Measurements from ENCODE around the gene GPR152. TPM values are rescaled to one million over a fixed set of nuclear protein-coding genes. Genes with fewer than 3 reads are reported as not detected.
"Not testable (repeated sequence)": the region's sequence is repeated elsewhere in the genome, so short reads cannot be mapped to it uniquely, and the experiment has no call there.

The GPR152 gene
- total RNA-seq, 1 experiment from 2014 or later = not detected

DNA sequence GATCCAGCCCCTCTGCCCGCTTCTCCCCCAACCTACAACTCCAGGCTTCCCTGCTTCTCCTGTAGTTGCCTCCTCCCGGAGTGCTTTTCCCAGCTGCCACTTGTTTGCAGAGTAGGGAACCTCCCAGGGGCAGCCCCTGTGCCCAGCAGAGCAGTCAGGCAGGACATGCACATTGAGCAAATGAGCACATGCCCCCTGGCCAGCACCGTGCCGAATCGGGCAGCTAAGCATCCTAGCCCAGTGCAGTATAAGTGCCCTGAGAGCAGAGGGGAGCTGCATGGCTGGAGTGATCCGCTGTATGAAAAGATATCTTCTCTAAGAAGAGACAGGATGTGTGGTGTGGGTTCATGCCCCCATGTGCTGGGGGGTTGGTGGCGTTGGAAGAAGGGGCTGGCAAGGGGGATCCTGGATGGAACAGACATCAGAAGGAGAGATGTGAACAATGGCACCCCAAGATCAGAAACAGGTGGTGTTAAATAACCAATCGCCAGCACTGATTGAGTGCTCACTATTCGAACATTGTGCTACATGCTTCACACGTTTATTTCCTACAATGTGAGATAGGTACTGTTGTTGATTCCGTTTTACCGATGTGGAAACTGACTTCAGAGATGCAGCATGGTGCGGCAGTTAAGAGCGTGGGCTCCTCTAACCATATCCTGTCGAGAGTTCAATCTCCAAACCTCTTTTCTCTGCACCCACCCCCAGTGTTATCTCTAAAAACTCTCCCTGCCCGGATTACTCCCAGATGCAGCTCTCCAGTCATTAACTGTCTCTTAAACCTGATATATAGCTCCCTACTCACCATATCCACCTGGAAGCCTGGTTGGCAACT lies 31.5 kb upstream of the GPR152 start:
- no peaks in the 10 kb centered on the region for H3K9me2 ChIP-seq (replicated peaks; ENCODE audit: insufficient read depth, low read length)
- H4K20me1 ChIP-seq (ENCODE audit: insufficient read depth, low read depth, low read length) = no peaks in the 10 kb centered on the region
- peak overlapping the region; percentile 70 for H3K9ac ChIP-seq (ENCODE audit: low read length)
- no peak overlapping the region for H2AFZ ChIP-seq (ENCODE audit: low read length)
- no peaks in the 10 kb centered on the region for H3K9me3 ChIP-seq (ENCODE audit: low read length)
- H3K4me3 ChIP-seq (ENCODE audit: low read length) = peak overlapping the region; percentile 60
- no peaks in the 10 kb centered on the region for H3K36me3 ChIP-seq (ENCODE audit: insufficient read depth, low read length)
- peak overlapping the region; percentile 88 for H3K27ac ChIP-seq (ENCODE audit: low read length)
- peak overlapping the region; percentile 80 for H3K4me2 ChIP-seq (ENCODE audit: low read depth, low read length, poor library complexity, severe bottlenecking)
- DNase-seq = peak; percentile 65
- H3K79me2 ChIP-seq (ENCODE audit: low read length) = peaks cover 15% of the 10 kb centered on the region
- no peaks in the 10 kb centered on the region for H3K27me3 ChIP-seq (ENCODE audit: low read length)
- H3K4me1 ChIP-seq (ENCODE audit: low read length) = peaks cover 51% of the 10 kb centered on the region

DNA sequence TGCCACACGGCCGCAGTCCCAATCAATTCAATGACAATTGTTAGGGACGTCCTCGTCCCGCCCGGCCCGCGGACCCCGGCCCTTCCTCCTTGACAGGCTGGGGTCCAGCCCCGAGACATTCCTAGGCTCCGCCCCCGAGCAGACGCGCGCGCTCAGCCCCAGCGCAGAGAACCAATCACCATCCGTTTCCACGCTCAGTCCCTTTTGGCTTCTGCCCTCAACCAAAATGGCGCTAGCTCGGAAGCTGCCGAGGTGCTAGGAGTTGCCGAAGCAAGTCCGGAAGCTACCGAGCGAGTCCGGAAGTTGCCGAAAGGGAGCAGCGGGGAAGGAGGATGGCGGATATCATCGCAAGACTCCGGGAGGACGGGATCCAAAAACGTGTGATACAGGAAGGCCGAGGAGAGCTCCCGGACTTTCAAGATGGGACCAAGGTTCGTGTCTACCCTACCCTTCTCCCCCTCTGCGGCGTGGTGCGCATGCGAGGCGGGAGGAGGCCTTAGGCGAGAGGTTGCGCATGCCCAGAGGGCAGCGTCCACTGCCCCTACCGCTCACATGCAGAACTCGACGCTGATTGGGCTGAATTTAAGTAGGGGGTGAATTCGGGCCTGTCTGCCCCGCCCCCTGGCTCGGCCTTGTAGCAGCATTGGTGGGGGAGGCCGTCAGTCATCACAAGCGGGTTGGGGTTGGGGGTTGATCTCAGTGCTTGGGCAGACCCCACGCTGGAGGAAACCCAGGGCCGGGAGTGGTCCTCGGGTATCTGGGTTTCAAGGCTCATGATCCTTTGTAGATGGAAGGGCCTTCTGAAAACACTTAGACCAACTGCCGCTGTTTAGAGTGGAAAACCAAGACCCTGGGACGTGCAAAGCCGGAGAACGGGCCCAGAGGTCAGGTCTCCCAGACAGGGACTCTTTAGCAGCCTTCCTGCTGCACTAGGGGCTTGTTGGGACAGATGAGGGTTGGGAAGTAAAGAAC lies 30.6 kb upstream of the GPR152 start, which contains the start of gene AIP:
TSS of gene AIP (plus strand) at position 200 of the 972 bp plus-strand sequence. CDS start at position 333, 133 bp downstream.
- Histone ChIP-seq H3K27me3 (ENCODE audit: low read length) (no peaks in the 10 kb centered on the region), H3K9ac (ENCODE audit: low read length) (peak within 1 kb of the TSS; percentile 70), H2AFZ (ENCODE audit: low read length) (peak within 1 kb of the TSS; percentile 75), H3K9me2 (replicated peaks; ENCODE audit: insufficient read depth, low read length) (no peaks in the 10 kb centered on the region), H3K36me3 (ENCODE audit: insufficient read depth, low read length) (no peaks in the 10 kb centered on the region), H3K4me1 (ENCODE audit: low read length) (peaks cover 46% of the 10 kb centered on the region), H3K9me3 (ENCODE audit: low read length) (no peaks in the 10 kb centered on the region), H4K20me1 (ENCODE audit: insufficient read depth, low read depth, low read length) (no peaks in the 10 kb centered on the region), H3K4me2 (ENCODE audit: low read depth, low read length, poor library complexity, severe bottlenecking) (peak within 1 kb of the TSS; percentile 80), H3K4me3 (ENCODE audit: low read length) (peak within 1 kb of the TSS; percentile 60), H3K27ac (ENCODE audit: low read length) (peak within 1 kb of the TSS; percentile 88), H3K79me2 (ENCODE audit: low read length) (peaks cover 15% of the 10 kb centered on the region)
- peak; percentile 99 for DNase-seq

DNA sequence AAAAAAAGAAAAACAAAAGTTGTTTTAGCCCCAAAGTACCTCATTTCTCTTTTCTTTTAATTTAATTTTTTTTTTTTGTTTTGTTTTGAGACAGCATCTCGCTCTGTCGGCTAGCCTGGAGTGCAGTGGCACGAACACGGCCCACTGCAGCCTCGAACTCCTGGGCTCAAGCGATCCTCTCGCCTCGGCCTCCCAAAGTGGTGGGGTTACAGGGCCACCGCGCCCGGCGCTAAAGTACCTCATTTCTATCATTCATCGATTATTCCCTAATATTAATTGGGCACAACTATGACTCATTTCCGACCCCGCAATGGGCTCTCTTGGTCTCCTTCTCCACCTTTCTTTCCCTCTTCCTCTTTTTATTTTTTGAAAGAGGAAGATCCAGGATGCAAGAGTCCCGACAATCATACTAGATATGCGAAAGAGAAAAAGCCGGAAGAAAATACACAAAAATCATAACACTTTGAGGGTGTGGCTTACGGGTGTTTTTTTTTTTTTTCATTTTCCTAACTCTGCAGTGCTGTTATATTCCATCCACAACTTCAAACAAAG lies 29.8 kb upstream of the GPR152 start:
- H3K9me2 ChIP-seq (replicated peaks; ENCODE audit: insufficient read depth, low read length) = no peaks in the 10 kb centered on the region
- peaks cover 46% of the 10 kb centered on the region for H3K4me1 ChIP-seq (ENCODE audit: low read length)
- H2AFZ ChIP-seq (ENCODE audit: low read length) = peak overlapping the region; percentile 75
- H3K4me2 ChIP-seq (ENCODE audit: low read depth, low read length, poor library complexity, severe bottlenecking) = peak overlapping the region; percentile 80
- H4K20me1 ChIP-seq (ENCODE audit: insufficient read depth, low read depth, low read length) = no peaks in the 10 kb centered on the region
- no peaks in the 10 kb centered on the region for H3K27me3 ChIP-seq (ENCODE audit: low read length)
- no peaks in the 10 kb centered on the region for H3K9me3 ChIP-seq (ENCODE audit: low read length)
- no peaks in the 10 kb centered on the region for H3K36me3 ChIP-seq (ENCODE audit: insufficient read depth, low read length)
- peak overlapping the region; percentile 39 for H3K27ac ChIP-seq (ENCODE audit: low read length)
- H3K9ac ChIP-seq (ENCODE audit: low read length) = peak overlapping the region; percentile 70
- no peak for DNase-seq
- H3K4me3 ChIP-seq (ENCODE audit: low read length) = peak overlapping the region; percentile 60
- H3K79me2 ChIP-seq (ENCODE audit: low read length) = peaks cover 15% of the 10 kb centered on the region

DNA sequence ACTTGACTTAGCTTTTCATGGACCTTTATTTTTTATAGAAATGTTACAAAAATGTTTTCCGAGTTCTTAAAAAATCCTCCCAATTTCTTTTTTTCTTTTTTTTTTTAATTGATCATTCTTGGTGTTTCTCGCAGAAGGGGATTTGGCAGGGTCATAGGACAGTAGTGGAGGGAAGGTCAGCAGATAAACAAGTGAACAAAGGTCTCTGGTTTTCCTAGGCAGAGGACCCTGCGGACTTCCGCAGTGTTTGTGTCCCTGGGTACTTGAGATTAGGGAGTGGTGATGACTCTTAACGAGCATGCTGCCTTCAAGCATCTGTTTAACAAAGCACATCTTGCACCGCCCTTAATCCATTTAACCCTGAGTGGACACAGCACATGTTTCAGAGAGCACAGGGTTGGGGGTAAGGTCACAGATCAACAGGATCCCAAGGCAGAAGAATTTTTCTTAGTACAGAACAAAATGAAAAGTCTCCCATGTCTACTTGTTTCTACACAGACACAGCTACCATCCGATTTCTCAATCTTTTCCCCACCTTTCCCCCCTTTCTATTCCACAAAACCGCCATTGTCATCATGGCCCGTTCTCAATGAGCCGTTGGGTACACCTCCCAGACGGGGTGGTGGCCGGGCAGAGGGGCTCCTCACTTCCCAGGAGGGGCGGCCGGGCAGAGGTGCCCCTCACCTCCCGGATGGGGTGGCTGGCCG lies 25.0 kb upstream of the GPR152 start:
- not testable (repeated sequence) for H3K9ac ChIP-seq (ENCODE audit: low read length); DNase-seq; H3K9me3 ChIP-seq (ENCODE audit: low read length); H2AFZ ChIP-seq (ENCODE audit: low read length); H3K27ac ChIP-seq (ENCODE audit: low read length); H3K36me3 ChIP-seq (ENCODE audit: insufficient read depth, low read length); H3K27me3 ChIP-seq (ENCODE audit: low read length); H3K9me2 ChIP-seq (replicated peaks; ENCODE audit: insufficient read depth, low read length); H4K20me1 ChIP-seq (ENCODE audit: insufficient read depth, low read depth, low read length); H3K4me3 ChIP-seq (ENCODE audit: low read length); H3K4me1 ChIP-seq (ENCODE audit: low read length); H3K4me2 ChIP-seq (ENCODE audit: low read depth, low read length, poor library complexity, severe bottlenecking); H3K79me2 ChIP-seq (ENCODE audit: low read length)

DNA sequence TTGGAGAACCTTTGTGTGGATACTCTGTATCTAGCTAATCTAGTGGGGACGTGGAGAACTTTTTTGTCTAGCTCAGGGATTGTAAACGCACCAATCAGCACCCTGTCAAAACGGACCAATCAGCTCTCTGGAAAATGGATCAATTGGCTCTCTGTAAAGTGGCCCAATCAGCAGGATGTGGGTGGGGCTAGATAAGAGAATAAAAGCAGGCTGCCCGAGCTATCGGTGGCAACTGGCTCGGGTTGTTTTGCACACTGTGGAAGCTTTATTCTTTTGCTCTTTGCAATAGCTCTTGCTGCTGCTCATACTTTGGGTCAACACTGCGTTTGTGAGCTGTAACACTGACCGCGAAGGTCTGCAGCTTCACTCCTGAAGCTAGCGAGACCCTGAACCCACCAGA lies 24.2 kb upstream of the GPR152 start:
- not testable (repeated sequence) for DNase-seq; H3K9me3 ChIP-seq (ENCODE audit: low read length); H3K36me3 ChIP-seq (ENCODE audit: insufficient read depth, low read length); H3K9me2 ChIP-seq (replicated peaks; ENCODE audit: insufficient read depth, low read length); H3K9ac ChIP-seq (ENCODE audit: low read length); H3K79me2 ChIP-seq (ENCODE audit: low read length); H3K4me3 ChIP-seq (ENCODE audit: low read length); H3K4me1 ChIP-seq (ENCODE audit: low read length); H4K20me1 ChIP-seq (ENCODE audit: insufficient read depth, low read depth, low read length); H2AFZ ChIP-seq (ENCODE audit: low read length); H3K4me2 ChIP-seq (ENCODE audit: low read depth, low read length, poor library complexity, severe bottlenecking); H3K27ac ChIP-seq (ENCODE audit: low read length); H3K27me3 ChIP-seq (ENCODE audit: low read length)

DNA sequence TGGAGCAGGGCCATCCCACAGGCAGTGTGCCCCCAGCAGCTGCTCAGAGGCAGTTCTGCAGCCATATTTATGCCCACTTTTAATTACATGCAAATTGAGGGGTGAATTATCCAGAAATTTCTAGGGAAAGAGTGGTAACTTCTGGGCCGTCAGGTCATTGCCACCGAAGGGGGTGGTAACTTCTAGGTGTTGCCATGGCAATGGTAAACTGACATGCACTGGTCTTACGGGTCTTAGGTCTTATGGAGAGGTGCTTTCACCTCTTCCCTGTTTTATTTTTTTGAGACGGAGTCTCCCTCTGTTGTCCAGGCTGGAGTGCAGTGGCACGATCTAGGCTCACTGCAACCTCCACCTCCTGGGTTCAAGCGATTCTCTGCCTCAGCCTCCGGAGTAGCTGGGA lies 20.4 kb upstream of the GPR152 start:
- Histone ChIP-seq H3K27ac (ENCODE audit: low read length) (no peak overlapping the region), H3K4me1 (ENCODE audit: low read length) (peaks cover 11% of the 10 kb centered on the region), H3K27me3 (ENCODE audit: low read length) (no peaks in the 10 kb centered on the region), H3K4me3 (ENCODE audit: low read length) (no peak overlapping the region), H4K20me1 (ENCODE audit: insufficient read depth, low read depth, low read length) (no peaks in the 10 kb centered on the region), H3K9me2 (replicated peaks; ENCODE audit: insufficient read depth, low read length) (no peaks in the 10 kb centered on the region), H2AFZ (ENCODE audit: low read length) (no peak overlapping the region), H3K36me3 (ENCODE audit: insufficient read depth, low read length) (no peaks in the 10 kb centered on the region), H3K79me2 (ENCODE audit: low read length) (peaks cover 10% of the 10 kb centered on the region), H3K9ac (ENCODE audit: low read length) (no peak overlapping the region), H3K4me2 (ENCODE audit: low read depth, low read length, poor library complexity, severe bottlenecking) (no peak overlapping the region), H3K9me3 (ENCODE audit: low read length) (no peaks in the 10 kb centered on the region)
- DNase-seq = no peak

DNA sequence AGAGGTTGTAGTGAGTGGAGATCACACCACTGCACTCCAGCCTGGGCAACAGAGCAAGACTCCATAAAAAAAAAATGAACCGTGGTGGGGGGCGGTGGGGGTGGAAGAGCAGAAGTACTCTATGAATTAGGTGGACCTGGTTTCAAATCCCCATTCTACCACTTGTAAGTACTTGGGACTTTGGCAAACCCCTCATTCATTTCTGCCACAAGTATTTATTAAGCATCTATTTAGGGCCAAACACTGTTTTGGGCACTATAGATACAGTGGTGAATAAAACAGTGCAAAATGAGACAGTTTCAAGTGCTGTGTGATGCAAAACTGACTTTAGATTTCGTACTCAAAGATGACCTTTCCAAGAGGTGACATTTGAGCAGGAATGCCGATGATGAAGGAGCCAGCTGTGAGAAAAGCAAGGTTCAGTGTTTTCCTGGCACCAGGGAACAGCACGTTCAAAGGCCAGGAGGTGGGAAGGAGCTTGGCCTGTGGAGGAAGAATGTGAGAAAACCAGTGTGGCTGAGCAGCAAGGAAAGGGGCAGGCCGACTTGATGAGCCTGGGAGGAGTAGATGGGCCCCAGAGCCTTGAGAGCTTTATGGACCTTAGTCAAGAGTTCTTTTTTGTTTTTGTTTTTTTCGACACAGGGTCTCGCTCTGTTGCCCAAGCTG lies 17.9 kb upstream of the GPR152 start:
- H4K20me1 ChIP-seq (ENCODE audit: insufficient read depth, low read depth, low read length) = no peaks in the 10 kb centered on the region
- H2AFZ ChIP-seq (ENCODE audit: low read length) = no peak overlapping the region

More for the DNA sequence above, 17.9 kb upstream of the GPR152 start:
- H3K4me1 ChIP-seq (ENCODE audit: low read length) = peaks cover 30% of the 10 kb centered on the region
- H3K9me2 ChIP-seq (replicated peaks; ENCODE audit: insufficient read depth, low read length) = no peaks in the 10 kb centered on the region
- no peaks in the 10 kb centered on the region for H3K27me3 ChIP-seq (ENCODE audit: low read length)
- H3K4me2 ChIP-seq (ENCODE audit: low read depth, low read length, poor library complexity, severe bottlenecking) = no peak overlapping the region
- no peak overlapping the region for H3K27ac ChIP-seq (ENCODE audit: low read length)
- no peak overlapping the region for H3K4me3 ChIP-seq (ENCODE audit: low read length)
- H3K9me3 ChIP-seq (ENCODE audit: low read length) = no peaks in the 10 kb centered on the region
- no peak for DNase-seq
- H3K79me2 ChIP-seq (ENCODE audit: low read length) = peaks cover 16% of the 10 kb centered on the region
- no peak overlapping the region for H3K9ac ChIP-seq (ENCODE audit: low read length)
- H3K36me3 ChIP-seq (ENCODE audit: insufficient read depth, low read length) = no peaks in the 10 kb centered on the region
